H7 (cell line): Measurements from ENCODE around the gene SNPH. TPM values are rescaled to one million over a fixed set of nuclear protein-coding genes. Genes with fewer than 3 reads are reported as not detected.
"Not testable (repeated sequence)": the region's sequence is repeated elsewhere in the genome, so short reads cannot be mapped to it uniquely, and the experiment has no call there.

Experiments used
- DNase-seq: peaks from one replicate; pipeline ENCODE4 v3.0.0; 2012
- H3K27me3 ChIP-seq: 2 replicates; pipeline ENCODE4 v1.6.0; 2011; ENCODE audit warnings: mild to moderate bottlenecking, low read length; ENCODE audit not compliant: control insufficient read depth, insufficient read depth
- H3K36me3 ChIP-seq: replicated peaks from 2 replicates; pipeline ENCODE4 v1.5.1; 2011; ENCODE audit warnings: low read length; ENCODE audit not compliant: control insufficient read depth, insufficient read depth
- H3K4me3 ChIP-seq: 2 replicates; pipeline ENCODE4 v1.5.1; 2011; ENCODE audit warnings: low read depth, mild to moderate bottlenecking, control low read depth, low read length, moderate library complexity; ENCODE audit not compliant: insufficient read depth
- total RNA-seq: library from RNA; depleted of rRNA; stranded (reverse); fragments of >200 nt; shearing (Covaris generic); gene quantifications from 2 replicates; pipeline ENCODE4 v1.2.3, GENCODE V29; 2014; rRNA removed

The SNPH gene, protein sequence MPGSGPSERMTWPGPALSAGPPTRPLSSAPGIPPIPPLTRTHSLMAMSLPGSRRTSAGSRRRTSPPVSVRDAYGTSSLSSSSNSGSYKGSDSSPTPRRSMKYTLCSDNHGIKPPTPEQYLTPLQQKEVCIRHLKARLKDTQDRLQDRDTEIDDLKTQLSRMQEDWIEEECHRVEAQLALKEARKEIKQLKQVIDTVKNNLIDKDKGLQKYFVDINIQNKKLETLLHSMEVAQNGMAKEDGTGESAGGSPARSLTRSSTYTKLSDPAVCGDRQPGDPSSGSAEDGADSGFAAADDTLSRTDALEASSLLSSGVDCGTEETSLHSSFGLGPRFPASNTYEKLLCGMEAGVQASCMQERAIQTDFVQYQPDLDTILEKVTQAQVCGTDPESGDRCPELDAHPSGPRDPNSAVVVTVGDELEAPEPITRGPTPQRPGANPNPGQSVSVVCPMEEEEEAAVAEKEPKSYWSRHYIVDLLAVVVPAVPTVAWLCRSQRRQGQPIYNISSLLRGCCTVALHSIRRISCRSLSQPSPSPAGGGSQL
- total RNA-seq: 2.6 and 4.0 TPM in 2 replicates

DNA sequence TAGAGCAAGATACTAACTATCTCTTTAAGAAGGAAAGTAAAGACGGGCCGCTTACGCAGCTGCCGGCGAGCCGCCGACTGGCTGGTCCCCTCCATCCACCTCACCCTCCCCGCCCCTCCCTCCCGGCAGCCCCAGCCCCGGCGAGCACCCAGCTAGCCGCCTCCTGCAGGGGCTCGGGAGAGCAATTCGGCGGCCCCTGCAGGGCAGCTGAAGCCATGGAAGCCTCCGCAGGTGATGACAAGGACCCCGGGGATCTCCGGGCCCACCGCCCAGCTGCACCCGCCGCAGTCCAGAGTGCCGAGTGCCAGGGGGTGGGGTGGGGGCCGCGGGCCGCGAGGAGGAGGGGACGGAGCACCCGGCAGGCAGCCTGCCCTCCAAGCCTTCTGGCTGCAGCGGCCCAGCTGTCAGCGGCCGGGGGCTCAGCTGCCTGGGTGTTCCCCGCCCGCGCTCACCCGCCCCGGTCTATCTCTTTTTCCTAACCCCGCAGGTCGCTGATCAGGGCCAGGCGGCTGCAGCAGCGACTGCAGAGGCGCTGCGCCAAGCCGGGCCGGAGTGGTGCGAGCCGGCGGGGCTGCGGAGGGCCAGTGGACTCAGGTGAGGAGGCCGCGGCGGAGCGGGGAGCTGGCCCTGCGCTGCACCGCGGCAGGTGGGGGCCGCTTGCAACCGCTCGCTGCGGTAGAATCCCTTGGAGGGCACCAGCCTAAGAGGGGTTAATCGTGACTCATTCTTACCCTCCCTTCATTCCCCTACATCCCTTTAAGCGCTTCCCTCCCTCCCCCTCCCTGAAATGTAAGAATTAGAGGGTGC lies at the start of gene SNPH:
Gene SNPH, plus strand, starts transcription at position 128 of the 807 bp plus-strand sequence. CDS start 29,946 bp downstream, outside the sequence.
- no peaks in the 10 kb centered on the region for H3K36me3 ChIP-seq
- H3K4me3 ChIP-seq: peak within 1 kb of the TSS; percentile 65
- peak; percentile 87 for DNase-seq
- no peaks in the 10 kb centered on the region; the same call in 1 of the 2 replicates for H3K27me3 ChIP-seq

DNA sequence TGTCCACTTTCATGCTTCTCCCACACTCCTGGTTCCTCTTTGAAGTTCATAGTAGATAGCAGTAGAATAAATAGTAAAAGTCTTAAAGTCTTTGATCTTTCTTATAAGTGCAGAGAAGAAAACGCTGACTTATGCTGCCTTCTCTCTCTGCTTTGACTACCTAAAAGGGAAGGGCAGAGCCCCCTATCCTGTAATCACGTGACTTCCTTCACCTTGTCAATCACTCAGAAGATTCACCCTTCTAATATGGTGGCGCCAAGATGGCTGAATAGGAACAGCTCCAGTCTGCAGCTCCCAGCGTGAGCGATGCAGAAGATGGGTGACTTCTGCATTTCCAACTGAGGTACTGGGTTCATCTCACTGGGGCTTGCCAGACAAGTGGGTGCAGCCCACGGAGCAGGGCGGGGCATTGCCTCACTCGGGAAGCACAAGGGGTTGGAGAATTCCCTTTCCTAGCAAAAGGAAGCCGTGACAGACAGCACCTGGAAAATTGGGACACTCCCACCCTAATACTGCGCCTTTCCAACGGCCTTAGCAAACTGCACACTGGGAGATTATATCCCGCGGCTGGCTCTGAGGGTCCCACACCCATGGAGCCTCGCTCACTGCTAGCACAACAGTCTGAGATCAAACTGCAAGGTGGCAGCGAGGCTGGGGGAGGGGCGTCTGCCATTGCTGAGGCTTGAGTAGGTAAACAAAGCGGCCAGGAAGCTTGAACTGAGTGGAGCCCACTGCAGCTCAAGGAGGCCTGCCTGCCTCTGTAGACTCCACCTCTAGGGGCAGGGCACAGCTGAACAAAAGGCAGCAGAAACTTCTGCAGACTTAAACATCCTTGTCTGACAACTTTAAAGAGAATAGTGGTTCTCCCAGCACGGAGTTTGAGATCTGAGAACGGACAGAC lies 49.3 kb upstream of the SNPH start:
- not testable (repeated sequence) for DNase-seq, H3K27me3 ChIP-seq, H3K36me3 ChIP-seq, H3K4me3 ChIP-seq

DNA sequence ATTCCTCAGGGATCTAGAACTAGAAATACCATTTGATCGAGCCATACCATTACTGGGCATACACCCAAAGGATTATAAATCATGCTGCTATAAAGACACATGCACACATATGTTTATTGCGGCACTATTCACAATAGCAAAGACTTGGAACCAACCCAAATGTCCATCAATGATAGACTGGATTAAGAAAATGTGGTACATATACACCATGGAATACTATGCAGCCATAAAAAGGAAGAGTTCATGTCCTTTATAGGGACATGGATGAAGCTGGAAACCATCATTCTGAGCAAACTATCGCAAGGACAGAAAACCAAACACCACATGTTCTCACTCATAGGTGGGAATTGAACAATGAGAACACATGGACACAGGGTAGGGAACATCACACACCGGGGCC lies 43.3 kb upstream of the SNPH start:
- H3K27me3 ChIP-seq: peaks cover 17% of the 10 kb centered on the region
- not testable (repeated sequence) for DNase-seq, H3K36me3 ChIP-seq, H3K4me3 ChIP-seq

- Histone ChIP-seq H3K4me3 (no peak overlapping the region), H3K36me3 (no peaks in the 10 kb centered on the region), H3K27me3 (peaks cover 26% of the 10 kb centered on the region)
- DNase-seq: no peak
Measured at GRCh38 chr20:1224205-1224890, 41.7 kb upstream of the SNPH start.

- peak overlapping the region; percentile 64 for H3K4me3 ChIP-seq
- DNase-seq: peak; percentile 100
- peaks cover 27% of the 10 kb centered on the region for H3K27me3 ChIP-seq
- no peaks in the 10 kb centered on the region for H3K36me3 ChIP-seq
Measured at GRCh38 chr20:1225263-1225782, 40.8 kb upstream of the SNPH start.

- peaks cover 27% of the 10 kb centered on the region for H3K27me3 ChIP-seq
- peak; percentile 95 for DNase-seq
- peak within 1 kb of the TSS; percentile 72 for H3K4me3 ChIP-seq
Measured at GRCh38 chr20:1225783-1226654, 40.1 kb upstream of the SNPH start, which contains the start of gene RAD21L1. Gene RAD21L1 (plus strand): TSS chr20:1226044. CDS start chr20:1228454, 2,410 bp downstream.

DNA sequence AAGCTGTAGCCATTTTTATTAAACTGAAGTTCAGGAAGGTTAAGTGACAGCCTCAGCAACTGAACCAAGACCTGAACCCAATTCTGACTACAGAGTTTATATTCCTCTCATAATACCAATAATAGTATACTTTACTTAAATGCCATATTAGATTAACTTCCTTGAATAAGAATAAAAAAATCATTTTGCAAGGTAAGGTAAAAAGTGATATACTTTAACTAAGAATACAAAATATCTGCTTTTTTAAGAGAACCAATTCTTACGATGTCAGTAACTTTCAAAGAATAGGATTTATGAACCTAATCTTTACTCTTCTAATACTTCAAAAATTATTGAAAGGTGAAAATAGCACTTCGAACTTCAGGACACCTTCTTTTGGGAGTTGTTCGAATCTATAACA lies 36.6 kb upstream of the SNPH start:
- no peak for DNase-seq
- Histone ChIP-seq H3K27me3 (peaks cover 26% of the 10 kb centered on the region), H3K4me3 (no peak overlapping the region), H3K36me3 (no peaks in the 10 kb centered on the region)

More at GRCh38 chr20:1225783-1226654, 40.1 kb upstream of the SNPH start, which contains the start of gene RAD21L1:
- no peaks in the 10 kb centered on the region for H3K36me3 ChIP-seq

- Histone ChIP-seq H3K36me3 (no peaks in the 10 kb centered on the region), H3K4me3 (no peak overlapping the region), H3K27me3 (peaks cover 12% of the 10 kb centered on the region)
- DNase-seq: no peak
Measured at GRCh38 chr20:1232286-1233111, 33.6 kb upstream of the SNPH start.

GRCh38 chr20:1240549-1240948 lies 25.5 kb upstream of the SNPH start:
- H3K36me3 ChIP-seq: no peaks in the 10 kb centered on the region
- H3K27me3 ChIP-seq: no peaks in the 10 kb centered on the region
- H3K4me3 ChIP-seq: no peak overlapping the region
- no peak for DNase-seq

GRCh38 chr20:1241456-1241855 lies 24.6 kb upstream of the SNPH start:
- H3K36me3 ChIP-seq: no peaks in the 10 kb centered on the region
- H3K4me3 ChIP-seq: no peak overlapping the region
- DNase-seq: no peak
- no peaks in the 10 kb centered on the region for H3K27me3 ChIP-seq

GRCh38 chr20:1242099-1242498 lies 24.0 kb upstream of the SNPH start:
- Histone ChIP-seq H3K36me3 (no peaks in the 10 kb centered on the region), H3K27me3 (no peaks in the 10 kb centered on the region), H3K4me3 (no peak overlapping the region)
- no peak for DNase-seq

DNA sequence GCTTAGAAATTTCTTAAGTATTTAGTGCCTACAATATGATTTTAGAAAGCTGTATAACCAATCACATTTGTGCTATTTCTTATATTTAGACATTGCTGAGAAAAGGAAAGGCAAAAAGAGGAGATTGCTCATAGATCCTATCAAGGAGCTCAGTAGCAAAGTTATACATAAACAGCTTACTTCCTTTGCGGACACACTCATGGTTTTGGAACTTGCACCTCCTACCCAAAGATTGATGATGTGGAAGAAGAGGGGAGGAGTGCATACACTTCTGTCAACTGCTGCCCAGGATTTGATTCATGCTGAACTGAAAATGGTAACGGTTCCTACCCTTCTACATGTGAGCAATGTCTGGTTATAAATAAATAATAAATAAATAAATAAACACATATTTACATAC lies 23.6 kb upstream of the SNPH start:
- DNase-seq: no peak
- H3K27me3 ChIP-seq: no peaks in the 10 kb centered on the region

More for the DNA sequence above, 23.6 kb upstream of the SNPH start:
- no peak overlapping the region for H3K4me3 ChIP-seq
- no peaks in the 10 kb centered on the region for H3K36me3 ChIP-seq
